HG03139 (cell line): ENCODE data around the gene JMJD1C.
A peak's percentile ranks its signal among the peaks of the same experiment; 100 is the strongest.
"Not testable (repeated sequence)": the region's sequence is repeated elsewhere in the genome, so short reads cannot be mapped to it uniquely, and the experiment has no call there.

Source experiments
- ATAC-seq: cut with Tn5 transposase; IDR thresholded peaks from one replicate; pipeline ENCODE4 v1.9.1; 2021; ENCODE audit not compliant: unreplicated experiment

Gene JMJD1C

DNA sequence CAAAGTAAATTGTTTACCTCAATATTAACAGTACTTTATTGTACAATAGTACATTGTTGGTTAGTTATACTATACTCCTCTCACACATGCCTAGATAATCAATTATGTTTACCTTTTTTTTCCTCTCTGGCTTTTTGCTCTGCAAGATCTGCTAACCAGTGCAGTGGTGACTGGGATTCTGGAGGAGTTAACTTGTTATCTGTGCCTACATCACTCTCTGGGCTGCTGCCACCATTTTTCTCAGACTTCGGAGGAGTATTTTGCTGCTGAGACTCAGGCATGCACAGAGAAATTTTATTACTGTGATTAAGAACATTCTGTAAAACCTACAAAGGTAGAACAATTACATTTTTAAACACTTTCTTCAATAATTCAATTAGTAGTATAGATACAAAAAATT, 273.0 kb downstream of the JMJD1C start:
- ATAC-seq = no peak

DNA sequence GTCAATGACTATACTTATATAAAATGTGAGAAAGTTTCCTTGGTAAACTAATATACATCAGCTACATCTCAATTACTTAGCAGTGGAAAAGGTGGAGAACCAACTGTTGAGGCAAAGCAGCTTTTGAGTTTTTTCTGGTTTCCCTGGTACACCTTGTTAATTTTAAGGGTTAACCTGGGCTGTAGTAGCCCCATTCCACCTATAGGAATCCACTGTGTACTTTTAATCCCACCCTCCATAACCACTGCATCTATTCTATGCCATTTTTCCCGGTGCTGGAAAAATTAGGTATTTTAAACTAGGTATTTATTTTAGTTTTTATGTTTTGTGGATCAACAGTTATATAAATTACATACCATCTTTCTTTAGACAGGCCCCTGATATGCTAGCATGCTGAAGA, 290.2 kb downstream of the JMJD1C start:
- ATAC-seq = no peak

DNA sequence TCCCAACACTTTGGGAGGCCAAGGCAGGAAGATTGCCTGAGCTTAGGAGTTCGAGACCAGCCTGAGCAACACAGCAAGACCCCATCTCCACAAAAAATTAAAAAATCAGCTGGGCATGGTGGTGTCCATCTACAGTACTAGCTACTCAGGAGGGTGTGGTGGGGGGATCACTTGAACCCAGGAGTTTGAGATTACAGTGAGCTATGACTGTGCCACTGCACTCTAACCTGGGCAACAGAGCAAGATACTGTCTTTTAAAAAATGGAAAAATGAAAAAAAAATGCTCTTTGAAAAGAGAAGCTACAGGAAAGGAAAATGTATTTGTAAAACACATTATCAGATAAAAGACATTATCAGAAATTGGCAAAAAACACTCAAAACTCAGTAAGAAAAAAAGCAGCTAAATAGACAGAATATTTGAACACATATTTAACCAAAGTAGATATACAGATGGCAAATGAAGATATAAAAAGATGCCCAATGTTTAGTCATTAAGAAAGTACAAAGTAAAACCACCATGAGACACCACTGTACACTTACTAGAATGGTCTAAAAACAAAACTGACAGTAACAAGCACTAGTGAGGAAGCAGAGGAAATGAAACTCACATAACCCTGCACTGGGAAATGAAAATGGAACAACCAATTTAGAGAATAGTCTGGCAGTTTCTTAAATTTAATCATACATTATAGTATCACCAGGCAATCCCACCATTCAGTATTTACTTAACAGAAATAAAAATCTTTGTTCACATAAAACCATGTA, 292.1 kb downstream of the JMJD1C start:
- ATAC-seq = peak; percentile 96

DNA sequence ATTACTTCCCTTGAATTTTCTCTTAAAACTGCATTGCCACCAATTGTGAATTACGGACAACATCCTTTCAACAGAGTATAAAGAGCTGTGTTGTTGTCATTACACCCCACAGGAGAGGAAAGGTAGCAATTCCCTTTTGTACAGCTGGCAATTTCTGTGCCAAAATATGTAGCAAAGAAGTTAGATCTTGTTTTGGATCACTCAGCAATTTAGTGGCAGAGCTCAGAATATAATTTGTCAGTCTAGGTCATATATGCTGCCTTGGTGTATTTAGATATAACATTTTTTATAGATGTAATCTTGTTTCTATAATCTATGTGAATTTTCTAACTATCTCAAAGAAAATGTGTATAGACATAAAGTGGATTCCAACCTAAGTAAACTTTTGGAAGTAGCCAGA, 293.9 kb downstream of the JMJD1C start:
- no peak for ATAC-seq

DNA sequence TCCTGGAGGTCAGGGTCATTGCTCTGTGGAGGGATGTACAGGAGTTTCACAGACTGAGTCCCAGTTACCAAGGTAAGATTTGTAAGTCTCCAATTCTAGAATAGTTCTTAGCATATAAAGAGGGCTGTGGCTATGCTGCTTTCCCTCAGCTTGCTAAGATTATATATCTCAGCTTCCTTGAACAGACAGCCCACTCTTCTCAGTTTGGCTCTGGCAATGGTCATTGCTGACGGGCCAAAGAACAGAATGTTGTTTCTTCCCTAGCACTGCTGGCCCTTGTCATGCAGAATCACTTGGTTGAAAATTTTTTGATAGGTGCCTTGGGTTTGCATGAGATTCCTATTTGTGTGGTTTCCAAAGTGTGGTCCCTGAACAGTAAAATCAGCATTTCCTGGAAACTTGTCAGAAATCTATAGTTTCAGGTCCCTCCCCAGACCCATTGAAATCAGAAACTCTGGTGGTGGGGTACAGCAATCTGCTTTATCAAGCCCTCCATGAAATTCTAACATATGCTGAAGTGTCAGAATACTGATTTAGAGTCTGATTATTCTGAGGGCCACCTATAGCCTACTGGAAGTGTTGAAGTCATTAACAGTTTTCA, 294.4 kb downstream of the JMJD1C start:
- ATAC-seq = no peak

DNA sequence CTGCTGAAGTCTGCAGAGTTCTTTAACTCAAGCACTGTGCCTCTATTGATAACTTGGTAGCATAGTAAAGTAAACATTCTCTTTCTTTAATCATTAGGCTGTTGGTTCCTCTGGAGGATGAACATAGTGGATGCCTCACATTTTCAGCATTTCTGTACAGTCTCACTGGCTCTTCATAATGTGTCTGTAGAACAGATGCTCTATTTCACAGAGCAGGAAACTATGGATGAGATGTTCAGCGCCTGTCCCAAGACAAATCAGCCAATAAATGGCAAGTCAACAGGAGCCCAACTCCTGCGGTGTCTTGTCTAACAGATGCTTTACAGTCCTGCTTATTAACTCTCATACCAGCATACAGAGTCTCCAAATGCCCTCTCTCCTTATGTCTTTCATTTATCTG, 296.2 kb downstream of the JMJD1C start:
- ATAC-seq = no peak

DNA sequence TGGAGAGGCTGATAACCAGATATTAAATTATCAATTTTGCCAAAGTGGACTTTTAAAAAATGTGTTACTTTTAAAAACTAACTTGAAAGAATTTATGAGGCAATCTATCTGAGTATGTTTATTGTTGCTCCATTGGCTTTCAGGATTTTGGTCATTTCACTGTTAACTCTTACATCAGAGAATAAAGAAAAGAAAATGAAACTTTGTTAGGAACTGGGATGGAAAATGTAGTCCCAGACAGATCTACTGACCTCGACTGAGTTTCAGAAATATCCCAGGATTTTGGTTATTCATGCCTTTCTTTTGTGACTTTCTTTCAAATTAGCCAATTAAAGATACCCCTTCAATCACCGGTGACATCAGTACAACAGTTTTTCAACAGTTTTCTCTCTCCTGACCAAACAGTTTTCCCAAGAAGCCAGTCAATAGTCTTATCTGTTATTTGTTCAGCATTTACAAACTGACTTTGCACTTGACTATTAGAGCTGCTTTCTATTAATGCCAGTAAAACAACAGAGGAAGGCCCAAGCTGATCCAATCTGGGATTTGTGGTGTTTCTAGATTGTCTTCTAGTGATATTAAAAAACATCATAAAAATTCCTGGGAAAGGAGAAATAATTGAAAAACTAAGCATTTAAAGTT, 296.8 kb downstream of the JMJD1C start:
- ATAC-seq = no peak

DNA sequence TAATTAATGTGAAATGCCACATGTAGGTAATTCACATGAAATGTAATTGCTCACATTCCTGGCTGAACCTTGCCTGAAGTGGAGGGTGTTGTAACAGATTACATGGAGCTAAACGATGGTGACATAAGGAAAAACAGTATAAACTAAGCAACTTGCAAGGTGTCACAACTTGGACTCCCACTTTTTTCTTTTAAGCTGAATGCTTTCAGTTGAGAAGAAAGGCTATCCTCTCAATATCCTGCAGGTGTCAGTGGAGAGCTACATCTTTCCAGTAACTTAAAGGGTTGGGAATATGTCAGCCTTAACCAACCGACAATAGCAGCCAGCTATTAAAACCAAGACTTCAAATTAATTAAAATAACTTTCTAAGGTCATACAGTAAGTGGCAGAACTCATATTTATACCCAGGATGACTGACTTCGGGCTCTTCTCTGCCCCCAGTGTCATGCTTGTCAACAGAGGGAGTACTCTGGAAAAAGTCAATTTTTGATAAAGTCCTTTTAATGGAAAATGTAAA, 299.0 kb downstream of the JMJD1C start:
- ATAC-seq = no peak

DNA sequence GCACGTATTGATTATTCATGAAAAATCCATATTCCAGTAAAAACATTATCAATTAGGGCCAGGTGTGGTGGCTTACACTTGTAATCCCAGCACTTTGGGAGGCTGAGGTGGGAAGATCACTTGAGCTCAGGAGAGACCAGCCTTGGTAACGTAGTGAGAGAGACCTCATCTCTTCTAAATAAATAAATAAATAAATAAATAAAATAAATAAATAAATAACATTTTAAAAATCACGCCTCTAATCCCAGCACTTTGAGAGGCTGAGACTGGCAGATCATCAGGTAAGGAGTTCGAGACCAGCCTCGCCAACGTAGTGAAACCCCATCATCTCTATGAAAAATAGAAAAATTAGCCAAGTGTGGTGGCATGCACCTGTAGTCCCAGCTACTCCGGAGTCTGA, 300.5 kb downstream of the JMJD1C start:
- ATAC-seq = no peak

DNA sequence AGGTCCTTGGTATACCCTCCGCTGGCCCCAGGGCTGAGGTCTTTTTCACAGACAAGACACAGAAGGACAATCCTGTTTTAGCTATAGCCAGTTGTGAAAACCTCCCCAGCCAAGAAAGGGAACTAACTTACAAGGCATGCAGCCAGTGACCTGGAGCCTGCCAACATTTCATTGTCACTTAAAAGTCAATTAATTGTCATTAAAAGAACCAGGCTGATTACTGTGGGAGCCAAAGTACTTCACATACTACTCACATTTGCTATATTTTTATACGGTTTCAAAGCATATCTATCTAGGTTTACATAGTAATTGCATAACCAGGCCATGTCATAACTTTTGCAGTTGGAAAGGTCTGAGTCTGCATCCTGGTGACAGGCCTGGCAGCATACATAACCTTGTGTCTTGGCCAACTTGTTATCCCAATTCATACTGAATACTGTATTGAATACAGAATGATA, 301.6 kb downstream of the JMJD1C start:
- no peak for ATAC-seq

DNA sequence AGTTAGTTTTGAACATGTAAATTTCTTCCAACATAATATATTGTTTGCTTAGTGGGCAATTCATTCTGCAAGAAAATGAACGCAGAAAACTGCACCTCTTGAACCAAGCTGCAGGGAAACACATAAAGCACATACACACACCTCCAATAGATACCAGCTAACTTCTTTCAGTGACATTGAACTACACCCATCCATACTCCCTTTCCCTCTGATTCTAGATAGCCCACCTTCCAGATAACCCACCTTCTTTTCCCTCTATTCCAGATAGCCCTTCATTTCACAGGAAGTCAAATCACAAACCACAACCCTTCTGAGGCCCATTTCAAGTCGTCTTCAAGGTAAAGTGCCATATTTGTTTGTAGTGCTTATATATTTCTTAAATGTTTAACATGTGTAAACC, 304.2 kb downstream of the JMJD1C start:
- ATAC-seq = no peak

DNA sequence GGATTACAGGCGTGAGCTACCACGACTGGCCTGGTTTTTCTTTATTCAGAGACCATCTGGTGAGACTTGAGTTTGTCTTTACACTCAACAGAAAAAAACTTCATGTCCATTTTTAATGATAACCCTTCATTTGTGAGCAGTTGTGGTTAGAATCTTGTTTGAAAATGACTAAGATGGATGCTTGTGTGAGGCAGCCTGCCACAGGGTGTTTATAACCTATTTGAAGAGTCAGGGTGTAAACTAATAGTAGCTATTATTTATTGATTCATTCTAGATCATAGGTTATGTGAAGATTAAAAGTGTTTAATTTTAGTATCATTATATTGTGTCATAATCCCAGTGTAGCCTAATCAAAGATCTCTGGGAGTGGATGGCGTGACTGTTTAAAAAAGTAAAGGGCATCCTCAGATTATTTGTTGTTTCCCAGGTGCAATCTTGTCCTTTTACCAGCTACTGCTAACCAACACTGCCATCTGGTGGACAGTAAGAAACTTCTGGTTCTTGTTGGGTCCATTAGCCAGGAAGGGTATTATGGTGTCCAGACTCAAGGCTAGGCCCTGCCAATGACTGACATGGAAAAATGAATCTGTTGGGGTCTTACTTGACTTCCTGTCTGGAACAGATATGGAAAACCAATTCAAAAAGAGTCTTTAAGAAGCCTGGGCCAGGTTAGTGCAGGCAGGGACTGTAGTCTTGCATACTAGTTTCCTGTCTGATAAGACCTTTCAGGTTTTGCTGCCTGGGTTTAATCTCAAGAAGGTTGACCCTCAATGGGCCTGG, 307.7 kb downstream of the JMJD1C start:
- ATAC-seq = peak; percentile 59

DNA sequence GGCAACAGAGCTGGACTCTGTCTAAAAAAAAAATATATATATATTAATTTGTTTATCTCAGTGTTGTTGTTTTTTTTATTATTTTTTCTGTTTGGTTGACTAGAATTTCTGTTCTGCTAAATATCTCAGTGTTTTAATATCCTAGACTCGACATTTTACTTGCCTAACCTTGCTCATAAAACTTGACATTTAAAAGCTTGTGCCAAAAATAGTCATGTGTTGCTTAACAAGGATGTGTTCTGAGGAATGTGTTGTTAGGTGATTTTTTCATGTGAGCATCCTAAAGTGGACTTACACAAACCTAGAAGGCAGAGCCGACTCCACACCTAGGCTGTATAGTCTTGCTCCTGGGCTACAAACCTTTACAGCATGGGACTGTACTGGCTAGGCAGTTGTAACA, 309.5 kb downstream of the JMJD1C start:
- ATAC-seq = no peak

DNA sequence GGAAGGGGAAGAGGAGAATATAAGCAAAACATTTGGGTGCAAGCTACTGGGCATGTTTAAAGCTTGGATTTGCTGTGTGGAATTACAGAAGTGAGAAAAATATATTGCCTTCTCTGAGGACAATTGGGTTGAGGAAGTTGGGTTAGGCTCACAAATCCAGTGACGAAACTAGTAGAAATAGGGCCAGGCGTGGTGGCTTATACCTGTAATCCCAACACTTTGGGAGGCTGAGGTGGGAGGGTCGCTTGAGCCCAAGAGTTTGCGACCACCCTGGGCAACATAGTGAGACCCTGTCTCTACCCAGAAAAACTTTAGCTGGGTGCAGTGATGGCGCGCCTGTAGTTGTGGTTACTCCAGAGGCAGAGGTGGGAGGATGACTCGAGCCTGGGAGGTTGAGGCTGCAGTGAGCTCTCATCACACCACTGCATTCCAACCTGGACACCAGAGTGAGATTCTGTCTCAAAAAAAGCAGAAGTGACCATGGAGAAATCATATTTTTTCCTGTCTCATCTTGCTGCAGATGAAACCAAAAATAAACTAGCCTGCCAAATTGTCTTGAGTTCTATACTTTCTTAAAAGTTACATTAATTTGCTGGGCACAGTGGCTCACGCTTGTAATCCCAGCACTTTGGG, 310.3 kb downstream of the JMJD1C start:
- ATAC-seq = no peak

DNA sequence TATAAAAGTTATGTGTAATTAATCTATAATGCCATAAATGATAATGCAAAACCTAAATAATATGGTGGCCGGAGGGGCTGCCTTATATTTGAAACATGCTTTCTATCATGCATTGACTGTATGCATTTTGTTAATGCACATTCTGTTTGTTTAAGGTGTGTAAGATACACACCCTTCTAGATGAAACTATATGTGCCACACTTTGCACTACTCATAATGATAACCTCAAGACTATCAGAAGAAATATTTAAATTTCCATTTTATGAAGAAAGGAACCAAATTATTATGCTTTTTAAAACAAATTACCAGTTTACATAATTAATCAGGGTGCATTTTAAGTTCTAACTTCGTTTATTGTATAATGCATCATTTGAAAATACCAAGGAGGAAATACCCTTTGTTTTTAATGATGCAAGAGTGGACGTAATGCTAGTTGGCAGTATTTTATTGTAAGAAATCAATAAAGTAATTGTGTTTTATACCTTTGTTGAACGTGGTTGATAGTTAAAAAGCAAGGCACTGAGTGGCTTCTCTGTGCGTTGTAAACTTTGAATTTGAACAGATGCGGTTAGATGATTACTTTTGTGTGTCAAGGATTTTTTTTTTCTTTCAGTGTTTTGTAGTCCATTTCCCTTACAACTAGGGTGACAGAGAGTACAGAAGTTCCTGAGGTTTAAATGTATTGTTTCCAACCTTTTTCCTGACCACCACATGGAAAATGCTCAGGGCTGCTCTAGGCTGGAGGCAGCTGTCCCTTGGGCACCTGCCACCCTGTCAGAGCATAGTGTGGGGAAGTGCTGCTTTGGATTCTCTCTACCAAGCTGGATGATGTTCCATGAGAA, 311.0 kb downstream of the JMJD1C start:
- ATAC-seq = no peak

DNA sequence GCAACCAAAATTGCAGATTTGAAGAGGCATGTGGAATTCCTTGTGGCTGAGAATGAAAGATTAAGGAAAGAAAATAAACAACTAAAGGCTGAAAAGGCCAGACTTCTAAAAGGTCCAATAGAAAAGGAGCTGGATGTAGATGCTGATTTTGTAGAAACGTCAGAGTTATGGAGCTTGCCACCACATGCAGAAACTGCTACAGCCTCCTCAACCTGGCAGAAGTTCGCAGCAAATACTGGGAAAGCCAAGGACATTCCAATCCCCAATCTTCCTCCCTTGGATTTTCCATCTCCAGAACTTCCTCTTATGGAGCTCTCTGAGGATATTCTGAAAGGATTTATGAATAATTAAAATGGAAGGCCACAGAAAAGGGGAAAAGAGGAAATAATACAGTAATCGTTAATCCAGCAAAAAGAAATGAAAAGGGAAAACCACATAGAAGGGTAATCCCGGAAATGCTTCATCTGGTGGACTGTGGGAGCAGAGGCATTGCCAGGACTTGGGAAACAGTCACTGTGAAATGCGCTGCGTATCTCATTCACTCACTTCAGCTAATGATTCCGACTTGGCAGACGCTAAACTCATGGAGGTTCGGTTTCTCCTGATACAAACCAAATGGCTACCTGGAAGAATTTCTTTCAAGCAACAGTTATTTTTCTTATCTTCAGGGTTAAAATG, 311.8 kb downstream of the JMJD1C start:
- not testable (repeated sequence) for ATAC-seq

DNA sequence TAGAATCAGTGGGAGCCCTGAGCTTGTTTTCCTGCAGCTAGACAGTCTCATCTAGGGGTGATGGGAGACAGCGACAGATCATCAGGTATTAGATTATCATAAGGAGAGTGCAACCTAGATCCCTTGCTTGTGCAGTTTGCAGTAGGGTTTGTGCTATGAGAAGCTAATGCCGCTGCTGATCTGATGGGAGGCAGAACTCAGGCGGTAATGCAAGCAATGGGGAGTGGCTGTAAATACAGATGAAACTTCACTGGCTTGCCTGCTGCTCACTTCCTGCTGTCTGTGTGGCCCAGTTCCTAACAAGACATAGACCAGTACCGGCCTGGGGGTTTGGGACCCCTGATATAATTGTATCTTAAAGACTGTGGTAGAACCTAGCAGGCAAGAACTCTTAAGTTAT, 315.0 kb downstream of the JMJD1C start:
- no peak for ATAC-seq

DNA sequence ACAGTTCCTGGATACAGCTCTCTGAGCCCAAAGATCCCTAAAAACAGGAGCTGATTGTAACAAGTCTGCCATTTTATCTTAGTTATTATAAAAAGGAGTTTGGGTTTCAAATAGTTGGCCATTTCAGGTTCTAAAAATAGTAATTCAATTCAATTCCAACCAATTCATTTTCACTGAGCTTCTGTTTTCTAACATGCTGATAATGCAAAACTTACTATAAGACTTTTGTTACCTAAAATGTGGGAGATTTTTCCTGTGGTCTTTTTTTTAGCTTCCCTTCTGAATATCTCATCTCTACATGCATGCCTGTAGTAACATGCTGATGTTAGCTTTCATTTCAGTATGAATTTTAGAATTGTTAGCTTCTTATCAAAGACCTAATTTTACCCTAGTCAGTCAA, 319.3 kb downstream of the JMJD1C start:
- ATAC-seq = no peak

DNA sequence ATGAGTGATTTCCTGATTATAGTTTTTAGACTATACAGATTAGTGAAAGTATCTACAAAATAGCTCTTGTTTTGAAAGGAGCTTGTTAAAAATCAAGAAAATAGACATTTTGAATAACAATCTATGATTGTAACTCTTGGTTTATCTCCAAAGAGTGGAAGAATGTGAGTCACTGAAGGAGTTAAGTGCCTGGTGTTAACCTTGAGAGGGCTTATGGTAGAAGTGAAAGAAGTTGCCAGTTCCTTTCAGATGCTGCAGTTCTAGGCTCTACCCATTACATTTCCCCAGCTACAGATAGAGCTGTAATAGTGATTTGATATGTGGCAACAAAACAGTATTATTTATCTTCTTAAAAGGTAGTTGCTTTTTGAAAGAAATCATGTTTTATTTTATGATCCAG, 320.0 kb downstream of the JMJD1C start:
- no peak for ATAC-seq
